OCI-LY7 (cell line): ENCODE results near the gene MOB3B.

Experiments
- CTCF ChIP-seq: fragments of 200-600 bp; sonication (generic); conservative IDR thresholded peaks from 2 replicates; pipeline ENCODE4 v1.5.1; 2014; ENCODE audit warnings: mild to moderate bottlenecking, antibody characterized with exemption, low read length, moderate library complexity, mixed read lengths
- EZH2phosphoT487 ChIP-seq: fragments of 200-600 bp; sonication (generic); IDR thresholded peaks from 2 replicates; pipeline ENCODE4 v1.6.1; 2018; ENCODE audit warnings: low read depth, borderline replicate concordance, mild to moderate bottlenecking, mixed run types, antibody characterized with exemption, low read length, moderate library complexity, mixed read lengths

DNA sequence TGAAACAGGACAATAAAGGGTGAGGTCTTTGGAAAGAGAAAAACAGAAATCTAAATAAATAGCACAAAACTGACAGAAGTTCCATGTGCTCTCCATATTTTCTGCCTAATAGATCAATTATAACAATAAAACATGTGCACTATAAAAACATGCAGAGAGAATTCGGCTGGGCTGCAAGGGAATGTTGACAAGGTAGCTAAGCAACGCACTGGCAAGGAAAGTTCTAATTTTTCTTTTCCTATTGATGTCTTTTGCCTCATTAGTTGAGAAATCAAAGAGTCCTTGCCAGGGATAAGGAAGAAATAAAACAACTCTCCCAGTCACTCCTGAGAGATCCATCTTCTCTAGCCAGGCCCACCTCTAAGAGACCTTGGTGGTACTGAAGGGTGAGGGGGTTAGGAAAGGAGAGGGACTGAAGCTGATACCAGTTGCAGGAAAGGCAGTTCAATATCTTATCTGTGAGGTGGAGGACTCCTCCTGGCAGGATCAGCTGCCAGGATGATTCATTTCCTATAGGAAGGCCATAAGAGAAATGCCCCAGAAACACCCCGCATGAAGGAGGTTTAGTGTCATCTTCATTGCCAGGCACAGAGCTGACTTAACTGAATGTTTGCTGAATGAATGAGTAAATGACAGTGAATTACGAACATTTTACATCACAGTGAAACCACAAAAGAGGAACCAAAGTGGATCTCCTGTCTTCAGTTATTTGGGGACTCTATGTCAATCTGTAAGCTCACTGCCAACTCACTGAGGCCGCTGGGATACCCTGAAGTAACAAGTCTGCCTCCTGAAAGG lies 69.2 kb downstream of the MOB3B start:
- TF ChIP-seq CTCF: no peak
- TF ChIP-seq EZH2phosphoT487: no peak
